ENCODE measurements around the gene PLCH2. TPM values are rescaled to one million over a fixed set of nuclear protein-coding genes. Genes with fewer than 3 reads are reported as not detected.

PLCH2 gene
- total RNA-seq, 2 experiments from 2014 or later = 1.4 to 2.2 TPM

- H2AFZ ChIP-seq (ENCODE audit: low read length) = no peak overlapping the region
- H3K9me2 ChIP-seq (ENCODE audit: insufficient read depth, low read length) = no peaks in the 10 kb centered on the region
- intact Hi-C loops (cut with micrococcal nuclease; ENCODE audit: unreplicated experiment) = no loop called here
- peaks cover 15% of the 10 kb centered on the region for H3K79me2 ChIP-seq (ENCODE audit: insufficient read depth, low read depth, low read length)
- DNase-seq (ENCODE audit: low spot score) = no peak
- no peaks in the 10 kb centered on the region; the same call in 1 of the 2 replicates for H4K20me1 ChIP-seq (ENCODE audit: insufficient read depth, low read length)
- TF ChIP-seq CTCF (conservative IDR thresholded peaks at IDR 0.05; ENCODE audit: low read length) (no peak), EZH2phosphoT487 (IDR thresholded peaks at IDR 0.05; ENCODE audit: borderline replicate concordance, low read depth, low read length) (no peak)
- H3K4me2 ChIP-seq (ENCODE audit: low read length) = no peak overlapping the region
- H3K27ac ChIP-seq (ENCODE audit: low read depth, low read length, poor library complexity, severe bottlenecking) = no peak overlapping the region
- POLR2A ChIA-PET = no interaction called here
- H3K4me1 ChIP-seq (ENCODE audit: insufficient read depth, low read length, poor library complexity, severe bottlenecking) = peaks cover 2% of the 10 kb centered on the region
- no peak overlapping the region for H3K4me3 ChIP-seq (ENCODE audit: low read depth, low read length, poor library complexity, severe bottlenecking)
- peaks cover 71% of the 10 kb centered on the region for H3K36me3 ChIP-seq (ENCODE audit: insufficient read depth, low read length)
- CTCF ChIA-PET (ENCODE audit: unreplicated experiment) = no interaction called here
- no TSS peak for BruUV-seq (replicated peaks)
- H3K9me3 ChIP-seq (ENCODE audit: low read length) = no peaks in the 10 kb centered on the region
Measured at GRCh38 chr1:2518528-2518927, 42.4 kb downstream of the PLCH2 start.

- no peak overlapping the region for H3K4me2 ChIP-seq (ENCODE audit: low read length)
- peaks cover 21% of the 10 kb centered on the region for H3K79me2 ChIP-seq (ENCODE audit: insufficient read depth, low read depth, low read length)
- BruUV-seq (replicated peaks) = no TSS peak
- ChIA-PET CTCF (ENCODE audit: unreplicated experiment) (no interaction called here), POLR2A (no interaction called here)
- no peak overlapping the region for H2AFZ ChIP-seq (ENCODE audit: low read length)
- peaks cover 8% of the 10 kb centered on the region for H3K4me1 ChIP-seq (ENCODE audit: insufficient read depth, low read length, poor library complexity, severe bottlenecking)
- H3K9me2 ChIP-seq (ENCODE audit: insufficient read depth, low read length) = no peaks in the 10 kb centered on the region
- no peak for TF ChIP-seq EZH2phosphoT487 (IDR thresholded peaks at IDR 0.05; ENCODE audit: borderline replicate concordance, low read depth, low read length)
- no peak for TF ChIP-seq CTCF (conservative IDR thresholded peaks at IDR 0.05; ENCODE audit: low read length)
- no peak for DNase-seq (ENCODE audit: low spot score)
- H4K20me1 ChIP-seq (ENCODE audit: insufficient read depth, low read length) = no peaks in the 10 kb centered on the region; the same call in 1 of the 2 replicates
- no peak overlapping the region for H3K4me3 ChIP-seq (ENCODE audit: low read depth, low read length, poor library complexity, severe bottlenecking)
- no peak overlapping the region for H3K27ac ChIP-seq (ENCODE audit: low read depth, low read length, poor library complexity, severe bottlenecking)
- H3K36me3 ChIP-seq (ENCODE audit: insufficient read depth, low read length) = peaks cover 66% of the 10 kb centered on the region
- intact Hi-C loops (cut with micrococcal nuclease; ENCODE audit: unreplicated experiment) = no loop called here
- H3K9me3 ChIP-seq (ENCODE audit: low read length) = no peaks in the 10 kb centered on the region
Measured at GRCh38 chr1:2519029-2519685, 43.1 kb downstream of the PLCH2 start.

- no peak for TF ChIP-seq EZH2phosphoT487 (IDR thresholded peaks at IDR 0.05; ENCODE audit: borderline replicate concordance, low read depth, low read length)
- Histone ChIP-seq H2AFZ (ENCODE audit: low read length) (no peak overlapping the region), H3K4me3 (ENCODE audit: low read depth, low read length, poor library complexity, severe bottlenecking) (no peak overlapping the region), H3K9me2 (ENCODE audit: insufficient read depth, low read length) (no peaks in the 10 kb centered on the region), H3K79me2 (ENCODE audit: insufficient read depth, low read depth, low read length) (peaks cover 27% of the 10 kb centered on the region), H3K4me2 (ENCODE audit: low read length) (no peak overlapping the region), H3K9me3 (ENCODE audit: low read length) (no peaks in the 10 kb centered on the region), H3K27ac (ENCODE audit: low read depth, low read length, poor library complexity, severe bottlenecking) (no peak overlapping the region), H3K4me1 (ENCODE audit: insufficient read depth, low read length, poor library complexity, severe bottlenecking) (peaks cover 14% of the 10 kb centered on the region), H3K36me3 (ENCODE audit: insufficient read depth, low read length) (peaks cover 62% of the 10 kb centered on the region), H4K20me1 (ENCODE audit: insufficient read depth, low read length) (peaks cover 3% of the 10 kb centered on the region)
- DNase-seq (ENCODE audit: low spot score) = no peak
- no TSS peak for BruUV-seq (replicated peaks)
- ChIA-PET POLR2A (no interaction called here), CTCF (ENCODE audit: unreplicated experiment) (no interaction called here)
- intact Hi-C loops (cut with micrococcal nuclease; ENCODE audit: unreplicated experiment) = no loop called here
Measured at GRCh38 chr1:2519729-2520128, 43.6 kb downstream of the PLCH2 start.
